NCI-H82 treated with DMSO at 0.1 percent for 48 hours (cell line): ENCODE results near the gene KIF5A.
"Not testable (repeated sequence)": the region's sequence is repeated elsewhere in the genome, so short reads cannot be mapped to it uniquely, and the experiment has no call there.

ENCODE experiments used
- DNase-seq: peaks from one replicate; lab custom pipeline; 2025; ENCODE audit not compliant: unreplicated experiment; lab: John Stamatoyannopoulos, UW

Gene KIF5A

GRCh38 chr12:57617942-57618341 is 68.1 kb downstream of the KIF5A start:
- DNase-seq: no peak

GRCh38 chr12:57618431-57618830 is 68.6 kb downstream of the KIF5A start:
- DNase-seq: not testable (repeated sequence)

GRCh38 chr12:57618966-57619433 is 69.2 kb downstream of the KIF5A start:
- DNase-seq: no peak

GRCh38 chr12:57619434-57620244 is 69.8 kb downstream of the KIF5A start:
- no peak for DNase-seq

GRCh38 chr12:57620245-57620935 is 70.5 kb downstream of the KIF5A start:
- no peak for DNase-seq

- DNase-seq: no peak
Observed at GRCh38 chr12:57620936-57621496, 71.2 kb downstream of the KIF5A start.

GRCh38 chr12:57621497-57622292 is 71.9 kb downstream of the KIF5A start:
- no peak for DNase-seq

GRCh38 chr12:57622293-57623245 is 72.7 kb downstream of the KIF5A start:
- no peak for DNase-seq

GRCh38 chr12:57623385-57623784 is 73.5 kb downstream of the KIF5A start:
- no peak for DNase-seq

- no peak for DNase-seq
Observed at GRCh38 chr12:57623811-57624390, 74.1 kb downstream of the KIF5A start.

- DNase-seq: no peak
Observed at GRCh38 chr12:57624441-57625220, 74.8 kb downstream of the KIF5A start.

- no peak for DNase-seq
Observed at GRCh38 chr12:57625261-57626032, 75.6 kb downstream of the KIF5A start.

GRCh38 chr12:57626111-57626920 is 76.5 kb downstream of the KIF5A start:
- DNase-seq: no peak

- no peak for DNase-seq
Observed at GRCh38 chr12:57626921-57627445, 77.1 kb downstream of the KIF5A start.

GRCh38 chr12:57627501-57628279 is 77.8 kb downstream of the KIF5A start:
- DNase-seq: no peak
